Gastroesophageal sphincter (tissue), 4 donors: ENCODE data around the gene AK8. TPM values are rescaled to one million over a fixed set of nuclear protein-coding genes. Genes with fewer than 3 reads are reported as not detected.
A peak's percentile ranks its signal among the peaks of the same experiment; 100 is the strongest.

ENCODE experiments used
- ATAC-seq: fragments of 150-250 bp; one replicate; pipeline ENCODE4 v1.9.1; 2016; ENCODE audit warnings: mild to moderate bottlenecking, moderate library complexity
- H3K27ac ChIP-seq, 4 donors: fragments of 200-600 bp; sonication (generic) in 3 of 4; 1 replicate in 3 of 4; 2 replicates in 1 of 4; pipeline ENCODE4 v1.5.1; 2016 to 2019
- H3K27me3 ChIP-seq: fragments of 200-600 bp; sonication (generic); one replicate; pipeline ENCODE4 v1.5.1; 2019
- H3K36me3 ChIP-seq, 2 donors: fragments of 200-600 bp; sonication (generic); one replicate each; pipeline ENCODE4 v1.5.1; 2019; ENCODE audit warnings: control low read depth in 1 of 2
- H3K4me1 ChIP-seq, 3 donors: fragments of 200-600 bp; sonication (generic); 1 replicate in 2 of 3; 2 replicates in 1 of 3; pipeline ENCODE4 v1.5.1; 2016 to 2019; ENCODE audit warnings: control low read depth in 2 of 3
- H3K4me3 ChIP-seq, 2 donors: fragments of 200-600 bp; sonication (generic); one replicate each; pipeline ENCODE4 v1.5.1; 2019; ENCODE audit warnings: mild to moderate bottlenecking in 1 of 2, moderate library complexity in 1 of 2
- H3K9me3 ChIP-seq, 3 donors: fragments of 200-600 bp; sonication (generic); one replicate each; pipeline ENCODE4 v1.5.1; 2017 to 2019; ENCODE audit warnings: control low read depth in 2 of 3
- CTCF ChIP-seq, 4 experiments: fragments of 200-600 bp in 2 of 4; fragments of 450-650 bp in 2 of 4; sonication (generic) in 1 of 4; IDR thresholded peaks; one replicate each; pipeline ENCODE4 v1.5.1; 2017 to 2019; ENCODE audit warnings: antibody characterized with exemption in 4 of 4, mild to moderate bottlenecking in 2 of 4, moderate library complexity in 2 of 4
- EP300 ChIP-seq: sonication (generic); formaldehyde crosslinking; IDR thresholded peaks from one replicate; pipeline ENCODE4 v1.6.1; 2017; ENCODE audit warnings: antibody characterized with exemption, mild to moderate bottlenecking
- POLR2A ChIP-seq, 2 donors: fragments of 450-650 bp; IDR thresholded peaks; one replicate each; pipeline ENCODE4 v1.6.1; 2017; ENCODE audit warnings: antibody characterized with exemption in 2 of 2, mild to moderate bottlenecking in 2 of 2, moderate library complexity in 1 of 2
- POLR2AphosphoS5 ChIP-seq: sonication (generic); formaldehyde crosslinking; IDR thresholded peaks from one replicate; pipeline ENCODE4 v1.6.1; 2017; ENCODE audit warnings: antibody characterized with exemption
- WGBS, 2 donors: methylation state at CpG; one replicate each; pipeline ENCODE4 v1.1.5; 2018; ENCODE audit warnings: low coverage in 1 of 2; 5-methylcytosine and 5-hydroxymethylcytosine counted together
- total RNA-seq, 4 donors: library from RNA; depleted of rRNA; stranded (reverse); fragments of >200 nt; gene quantifications; one replicate each; pipeline ENCODE4 v1.1.0, GENCODE V29; 2016

AK8 gene, protein sequence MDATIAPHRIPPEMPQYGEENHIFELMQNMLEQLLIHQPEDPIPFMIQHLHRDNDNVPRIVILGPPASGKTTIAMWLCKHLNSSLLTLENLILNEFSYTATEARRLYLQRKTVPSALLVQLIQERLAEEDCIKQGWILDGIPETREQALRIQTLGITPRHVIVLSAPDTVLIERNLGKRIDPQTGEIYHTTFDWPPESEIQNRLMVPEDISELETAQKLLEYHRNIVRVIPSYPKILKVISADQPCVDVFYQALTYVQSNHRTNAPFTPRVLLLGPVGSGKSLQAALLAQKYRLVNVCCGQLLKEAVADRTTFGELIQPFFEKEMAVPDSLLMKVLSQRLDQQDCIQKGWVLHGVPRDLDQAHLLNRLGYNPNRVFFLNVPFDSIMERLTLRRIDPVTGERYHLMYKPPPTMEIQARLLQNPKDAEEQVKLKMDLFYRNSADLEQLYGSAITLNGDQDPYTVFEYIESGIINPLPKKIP
- total RNA-seq = under 1 TPM; 0.31 to 0.81 (median 0.63) TPM

DNA sequence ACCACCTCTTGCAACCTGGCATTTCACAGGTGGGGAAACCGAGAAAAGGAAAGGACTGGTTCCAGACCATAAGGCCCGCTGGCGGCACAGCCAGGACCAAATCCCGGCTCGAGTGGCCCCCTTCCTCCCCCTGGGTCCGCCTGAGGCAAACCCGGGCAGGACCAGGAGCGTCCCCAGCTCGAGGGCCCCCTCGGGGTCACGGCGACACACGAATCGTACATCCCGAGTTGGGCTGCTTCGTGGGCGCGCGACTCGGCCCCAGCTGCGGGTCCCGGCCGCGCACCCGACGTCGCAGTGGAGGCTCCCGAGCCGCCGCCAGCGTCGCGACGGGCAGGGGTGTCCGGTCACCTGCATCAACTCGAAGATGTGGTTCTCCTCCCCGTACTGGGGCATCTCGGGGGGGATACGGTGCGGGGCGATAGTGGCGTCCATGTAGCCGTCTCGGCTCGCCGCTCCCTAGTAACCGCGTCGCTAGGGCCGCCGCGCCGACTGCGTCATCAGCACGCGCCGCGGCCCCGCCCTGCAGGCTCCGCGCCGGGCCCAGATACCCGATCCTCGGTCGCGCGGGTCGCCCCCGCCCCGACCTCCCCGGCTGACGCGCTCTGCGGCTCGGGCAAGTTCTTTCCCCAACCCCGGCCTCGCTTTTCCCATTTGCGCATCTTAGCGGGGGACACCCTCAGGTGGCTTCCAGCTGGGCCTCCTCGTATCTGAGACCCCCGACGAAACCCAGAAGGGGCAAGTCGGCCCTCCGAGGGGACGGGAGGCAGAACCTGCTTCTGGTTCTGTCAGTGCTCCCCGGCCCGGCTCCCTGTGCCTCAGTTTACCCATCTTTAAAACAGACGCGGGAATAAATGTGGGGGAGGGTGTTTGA, at the start of gene AK8:
TSS of gene AK8 (minus strand) at position 461 of the 871 bp plus-strand sequence. CDS start at position 432, 29 bp downstream.
- peak within 1 kb of the TSS; percentile 51 to 89 (median 86) for H3K27ac ChIP-seq
- WGBS, 2 donors = 1% methylated on average over 20 of the region's 89 CpGs; no CpG with 5 or more reads in 1 of the 2 donors
- no peaks in the 10 kb centered on the region for H3K27me3 ChIP-seq

DNA sequence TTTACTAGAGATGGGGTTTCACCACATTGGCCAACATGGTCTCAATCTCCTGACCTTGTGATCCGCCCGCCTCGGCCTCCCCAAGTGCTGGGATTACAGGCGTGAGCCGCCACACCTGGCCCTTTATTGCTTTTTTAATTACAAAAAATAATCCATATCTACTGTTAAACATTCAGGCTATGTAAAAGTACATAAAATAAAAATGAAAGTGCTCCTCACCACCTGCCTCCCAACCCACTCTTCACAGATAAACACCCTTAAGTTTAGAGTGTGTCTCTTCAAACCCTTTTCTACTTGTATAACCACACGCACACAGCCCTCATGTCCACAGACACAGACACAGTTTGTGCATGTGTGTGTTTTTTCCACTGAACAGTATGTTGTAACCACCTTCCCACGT, 49.6 kb upstream of the AK8 start:
- Histone ChIP-seq H3K4me3 (no peak overlapping the region), H3K27ac (no peak overlapping the region), H3K36me3 (peaks cover 2 to 91% of the 10 kb centered on the region in 2 donors), H3K4me1 (no peaks in the 10 kb centered on the region), H3K27me3 (no peaks in the 10 kb centered on the region), H3K9me3 (no peaks in the 10 kb centered on the region)
- 89 to 93% methylated on average over 7 of the region's 7 CpGs for WGBS, 2 donors
- no peak for ATAC-seq
- no peak for TF ChIP-seq POLR2AphosphoS5
- TF ChIP-seq CTCF (IDR thresholded peaks at IDR 0.05) = no peak
- no peak for TF ChIP-seq POLR2A (IDR thresholded peaks at IDR 0.05)
- TF ChIP-seq EP300 = no peak

More for the DNA sequence above, at the start of gene AK8:
- TF ChIP-seq EP300 (no peak), POLR2AphosphoS5 (peak; percentile 61), POLR2A (IDR thresholded peaks at IDR 0.05) (peak; percentile 22 to 25), CTCF (IDR thresholded peaks at IDR 0.05) (no peak)
- peaks cover 0 to 18% (median 8%) of the 10 kb centered on the region in 3 donors for H3K4me1 ChIP-seq
- no peaks in the 10 kb centered on the region for H3K36me3 ChIP-seq
- H3K4me3 ChIP-seq = peak within 1 kb of the TSS; percentile 65 to 76
- ATAC-seq = peak; percentile 85
- H3K9me3 ChIP-seq = no peaks in the 10 kb centered on the region

DNA sequence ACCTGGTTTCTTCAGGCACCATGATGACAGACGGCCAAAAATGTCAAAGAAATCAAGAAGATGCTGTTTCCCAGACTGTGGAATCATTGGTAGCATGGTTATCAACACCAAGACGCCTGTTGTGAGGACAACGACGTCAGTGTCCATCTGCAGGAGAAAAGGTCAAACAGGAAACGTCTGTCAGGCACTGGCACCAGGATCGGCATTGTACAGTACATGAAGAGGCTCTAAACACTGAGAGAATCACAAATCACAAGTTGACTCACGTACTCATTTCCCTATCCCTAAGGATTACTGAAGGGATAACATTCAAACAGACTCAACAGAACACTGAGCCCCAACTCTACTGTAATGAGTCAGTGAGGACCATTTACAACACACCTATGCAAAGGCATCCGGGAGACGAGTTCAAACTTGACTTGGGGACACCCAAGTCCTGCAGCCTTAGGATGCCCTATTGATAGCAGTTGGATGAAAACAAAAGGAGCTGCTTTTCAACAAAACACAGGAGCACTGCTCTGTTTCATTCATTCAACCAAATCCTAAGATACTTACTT, 45.3 kb upstream of the AK8 start:
- H3K4me3 ChIP-seq = no peak overlapping the region
- peaks cover 13 to 100% of the 10 kb centered on the region in 2 donors for H3K36me3 ChIP-seq
- H3K27ac ChIP-seq = no peak overlapping the region
- no peaks in the 10 kb centered on the region for H3K9me3 ChIP-seq
- no peak for ATAC-seq
- H3K4me1 ChIP-seq = no peaks in the 10 kb centered on the region
- H3K27me3 ChIP-seq = no peaks in the 10 kb centered on the region
- TF ChIP-seq CTCF (IDR thresholded peaks at IDR 0.05) = no peak
- no peak for TF ChIP-seq POLR2AphosphoS5
- no peak for TF ChIP-seq POLR2A (IDR thresholded peaks at IDR 0.05)
- no peak for TF ChIP-seq EP300
- WGBS, 2 donors = 75 to 82% methylated on average over 5 to 8 of the region's 9 CpGs

DNA sequence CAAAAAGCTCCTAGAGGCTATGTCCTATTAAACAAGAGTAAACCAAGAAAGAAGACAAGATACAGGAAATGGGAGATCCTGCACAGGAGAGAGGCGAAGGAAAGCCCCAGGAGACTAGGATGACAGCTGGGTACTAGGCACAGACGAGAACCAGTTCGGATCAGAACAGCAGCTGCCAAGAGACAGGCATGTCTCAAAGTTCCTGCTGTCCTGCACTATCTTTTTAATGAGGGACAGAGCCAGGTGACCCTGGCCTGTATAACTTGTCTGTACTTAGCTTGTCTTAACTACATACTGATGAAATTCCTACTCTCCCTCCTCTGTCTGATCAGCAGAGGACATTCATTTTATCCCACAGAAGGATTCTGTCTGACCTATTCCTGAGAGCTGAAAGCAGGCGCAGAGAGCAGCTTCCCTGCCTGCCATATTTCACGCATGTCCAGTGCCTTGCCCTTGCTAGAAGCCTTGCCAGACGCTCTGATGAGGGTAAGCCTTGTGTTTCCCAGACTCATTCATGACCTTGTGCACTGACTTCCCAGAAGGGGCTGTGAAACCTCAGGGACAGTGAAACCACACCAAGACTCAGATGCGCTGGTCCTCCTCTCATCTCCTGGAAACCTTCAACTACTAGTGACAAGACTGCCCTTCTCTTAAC, 41.7 kb upstream of the AK8 start:
- ATAC-seq = no peak
- 67 to 85% methylated on average over 1 to 5 of the region's 7 CpGs for WGBS, 2 donors
- no peaks in the 10 kb centered on the region for H3K4me1 ChIP-seq
- H3K9me3 ChIP-seq = peaks cover 0 to 3% (median 2%) of the 10 kb centered on the region in 3 donors
- H3K36me3 ChIP-seq = peaks cover 21 to 100% of the 10 kb centered on the region in 2 donors
- H3K27me3 ChIP-seq = no peaks in the 10 kb centered on the region
- TF ChIP-seq CTCF (IDR thresholded peaks at IDR 0.05) (no peak), POLR2A (IDR thresholded peaks at IDR 0.05) (no peak), EP300 (no peak), POLR2AphosphoS5 (no peak)
- H3K4me3 ChIP-seq = no peak overlapping the region
- H3K27ac ChIP-seq = no peak overlapping the region
